OCI-LY1 (cell line): ENCODE measurements around the gene DYNC2H1.

Experiments
- H2AFZ ChIP-seq: fragments of 200-600 bp; sonication (generic), shearing (Covaris generic); 2 replicates; pipeline ENCODE4 v1.6.0; 2014; ENCODE audit warnings: antibody characterized with exemption, mild to moderate bottlenecking, low read length
- H3F3A ChIP-seq: fragments of 200-600 bp; sonication (generic), shearing (Covaris generic); 2 replicates; pipeline ENCODE4 v1.6.0; 2014; ENCODE audit warnings: mild to moderate bottlenecking, antibody characterized with exemption, low read length, moderate library complexity; ENCODE audit not compliant: insufficient read depth
- H3K27ac ChIP-seq: fragments of 200-600 bp; sonication (generic); 2 replicates; pipeline ENCODE4 v1.5.1; 2014; ENCODE audit warnings: low read length, mixed run types, mild to moderate bottlenecking, low read depth; ENCODE audit not compliant: poor library complexity, severe bottlenecking
- H3K27me3 ChIP-seq: fragments of 200-600 bp; sonication (generic); 2 replicates; pipeline ENCODE4 v1.6.0; 2014; ENCODE audit warnings: antibody characterized with exemption, mild to moderate bottlenecking, low read length, moderate library complexity; ENCODE audit not compliant: insufficient read depth
- H3K36me3 ChIP-seq: fragments of 200-600 bp; sonication (generic); 2 replicates; pipeline ENCODE4 v1.6.1; 2014; ENCODE audit warnings: mild to moderate bottlenecking, antibody characterized with exemption, low read length, moderate library complexity, mixed read lengths; ENCODE audit not compliant: insufficient read depth
- H3K4me1 ChIP-seq: fragments of 200-600 bp; sonication (generic); 2 replicates; pipeline ENCODE4 v1.5.1; 2014; ENCODE audit warnings: mild to moderate bottlenecking, low read length, moderate library complexity; ENCODE audit not compliant: insufficient read depth, severe bottlenecking
- H3K4me2 ChIP-seq: fragments of 200-600 bp; sonication (generic), shearing (Covaris generic); 2 replicates; pipeline ENCODE4 v1.6.1; 2014; ENCODE audit warnings: low read length
- H3K4me3 ChIP-seq: fragments of 200-600 bp; sonication (generic); 2 replicates; pipeline ENCODE4 v1.5.1; 2014; ENCODE audit warnings: low read length, low read depth, mild to moderate bottlenecking, mixed read lengths; ENCODE audit not compliant: poor library complexity, severe bottlenecking
- H3K79me2 ChIP-seq: fragments of 200-600 bp; shearing (Covaris generic); 2 replicates; pipeline ENCODE4 v1.6.1; 2016; ENCODE audit warnings: mixed run types, low read length, mixed read lengths; ENCODE audit not compliant: insufficient read depth
- H3K9ac ChIP-seq: fragments of 200-600 bp; sonication (generic), shearing (Covaris generic); 2 replicates; pipeline ENCODE4 v1.6.1; 2014; ENCODE audit warnings: mild to moderate bottlenecking, low read length, mixed read lengths
- H3K9me2 ChIP-seq: fragments of 200-600 bp; sonication (generic), shearing (Covaris generic); 2 replicates; pipeline ENCODE4 v1.6.1; 2014; ENCODE audit warnings: low read depth, mild to moderate bottlenecking, low read length, mixed read lengths
- H3K9me3 ChIP-seq: fragments of 200-600 bp; shearing (Covaris generic); 2 replicates; pipeline ENCODE4 v1.6.1; 2014; ENCODE audit warnings: low read length, mixed read lengths
- H4K20me1 ChIP-seq: fragments of 200-600 bp; sonication (generic), shearing (Covaris generic); 2 replicates; pipeline ENCODE4 v1.6.0; 2016; ENCODE audit warnings: mild to moderate bottlenecking, low read length; ENCODE audit not compliant: insufficient read depth
- EZH2 ChIP-seq: fragments of 200-600 bp; sonication (generic), shearing (Covaris generic); IDR thresholded peaks from 2 replicates; pipeline ENCODE4 v1.8.0; 2017; ENCODE audit warnings: borderline replicate concordance, mixed run types, mild to moderate bottlenecking, antibody characterized with exemption, low read length, moderate library complexity, mixed read lengths
- TF ChIP-seq, protein P1 (sequence below): fragments of 200-600 bp; sonication (generic), shearing (Covaris generic); IDR thresholded peaks from 2 replicates; pipeline ENCODE4 v1.5.1; 2017; ENCODE audit warnings: mild to moderate bottlenecking, antibody characterized with exemption, low read length, moderate library complexity, mixed read lengths

DYNC2H1 gene

GRCh38 chr11:103332409-103332808 is 223.2 kb downstream of the DYNC2H1 start:
- no peaks in the 10 kb centered on the region for H3K9me2 ChIP-seq
- H3K4me3 ChIP-seq: no peak overlapping the region
- H3K4me1 ChIP-seq: no peaks in the 10 kb centered on the region
- H3K9ac ChIP-seq: no peak overlapping the region
- H3K79me2 ChIP-seq: no peaks in the 10 kb centered on the region
- H2AFZ ChIP-seq: no peak overlapping the region
- no peak overlapping the region for H3K4me2 ChIP-seq
- H3K27ac ChIP-seq: no peak overlapping the region
- no peaks in the 10 kb centered on the region for H3K27me3 ChIP-seq
- no peaks in the 10 kb centered on the region for H3F3A ChIP-seq
- H3K36me3 ChIP-seq: no peaks in the 10 kb centered on the region
- no peak for TF ChIP-seq EZH2
- no peaks in the 10 kb centered on the region for H4K20me1 ChIP-seq
- H3K9me3 ChIP-seq: no peaks in the 10 kb centered on the region

GRCh38 chr11:103338621-103339484 is 229.6 kb downstream of the DYNC2H1 start:
- Histone ChIP-seq H3K9me2 (no peaks in the 10 kb centered on the region), H4K20me1 (no peaks in the 10 kb centered on the region), H3K27ac (no peak overlapping the region), H3K9ac (no peak overlapping the region), H3K4me1 (no peaks in the 10 kb centered on the region), H3F3A (no peaks in the 10 kb centered on the region), H3K27me3 (no peaks in the 10 kb centered on the region), H3K4me3 (no peak overlapping the region), H3K79me2 (no peaks in the 10 kb centered on the region), H3K36me3 (no peaks in the 10 kb centered on the region), H3K4me2 (no peak overlapping the region), H3K9me3 (no peaks in the 10 kb centered on the region), H2AFZ (no peak overlapping the region)
- TF ChIP-seq, protein P1, sequence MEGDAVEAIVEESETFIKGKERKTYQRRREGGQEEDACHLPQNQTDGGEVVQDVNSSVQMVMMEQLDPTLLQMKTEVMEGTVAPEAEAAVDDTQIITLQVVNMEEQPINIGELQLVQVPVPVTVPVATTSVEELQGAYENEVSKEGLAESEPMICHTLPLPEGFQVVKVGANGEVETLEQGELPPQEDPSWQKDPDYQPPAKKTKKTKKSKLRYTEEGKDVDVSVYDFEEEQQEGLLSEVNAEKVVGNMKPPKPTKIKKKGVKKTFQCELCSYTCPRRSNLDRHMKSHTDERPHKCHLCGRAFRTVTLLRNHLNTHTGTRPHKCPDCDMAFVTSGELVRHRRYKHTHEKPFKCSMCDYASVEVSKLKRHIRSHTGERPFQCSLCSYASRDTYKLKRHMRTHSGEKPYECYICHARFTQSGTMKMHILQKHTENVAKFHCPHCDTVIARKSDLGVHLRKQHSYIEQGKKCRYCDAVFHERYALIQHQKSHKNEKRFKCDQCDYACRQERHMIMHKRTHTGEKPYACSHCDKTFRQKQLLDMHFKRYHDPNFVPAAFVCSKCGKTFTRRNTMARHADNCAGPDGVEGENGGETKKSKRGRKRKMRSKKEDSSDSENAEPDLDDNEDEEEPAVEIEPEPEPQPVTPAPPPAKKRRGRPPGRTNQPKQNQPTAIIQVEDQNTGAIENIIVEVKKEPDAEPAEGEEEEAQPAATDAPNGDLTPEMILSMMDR: no peak
- no peak for TF ChIP-seq EZH2

DNA sequence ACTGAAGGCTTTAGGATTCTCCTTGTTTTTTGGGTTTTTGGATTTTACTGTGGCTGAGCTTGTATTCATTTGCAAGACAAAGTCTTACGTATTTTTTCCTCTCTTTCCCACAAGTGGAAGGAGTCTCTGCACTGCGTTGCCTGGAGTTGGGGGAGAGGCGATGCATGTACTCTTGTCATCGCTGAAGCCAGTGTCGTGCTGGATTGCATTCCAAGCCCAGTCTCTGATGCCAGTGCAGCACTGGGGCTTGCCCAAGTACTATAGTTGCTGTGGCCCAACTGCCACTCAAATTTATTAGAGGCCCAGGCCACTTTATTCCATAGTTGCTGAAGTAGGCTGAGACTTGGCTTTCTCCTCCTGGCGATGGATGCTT is 230.2 kb downstream of the DYNC2H1 start:
- Histone ChIP-seq H2AFZ (no peak overlapping the region), H3K79me2 (no peaks in the 10 kb centered on the region), H3K27me3 (no peaks in the 10 kb centered on the region)

More for the DNA sequence above, 230.2 kb downstream of the DYNC2H1 start:
- no peak overlapping the region for H3K27ac ChIP-seq
- H3K4me1 ChIP-seq: no peaks in the 10 kb centered on the region
- H3K9ac ChIP-seq: no peak overlapping the region
- no peaks in the 10 kb centered on the region for H4K20me1 ChIP-seq
- no peaks in the 10 kb centered on the region for H3K36me3 ChIP-seq
- no peak overlapping the region for H3K4me3 ChIP-seq
- H3K9me3 ChIP-seq: no peaks in the 10 kb centered on the region
- no peaks in the 10 kb centered on the region for H3F3A ChIP-seq
- no peaks in the 10 kb centered on the region for H3K9me2 ChIP-seq
- no peak overlapping the region for H3K4me2 ChIP-seq
- TF ChIP-seq, protein P1: no peak
- TF ChIP-seq EZH2: no peak
